Measurements from ENCODE around the gene EPN2. TPM values are rescaled to one million over a fixed set of nuclear protein-coding genes. Genes with fewer than 3 reads are reported as not detected.

Gene EPN2
- polyA plus RNA-seq, 3 donors, result 0.93 TPM; not detected in 2

- peaks cover 0 to 8% of the 10 kb centered on the region in 2 donors for H3K9me3 ChIP-seq (replicated peaks in 1 of 2; ENCODE audit: control insufficient read depth in 1 of 2, insufficient read depth in 1 of 2, low read length in 2 of 2)
- no peak overlapping the region for H2AFZ ChIP-seq (ENCODE audit: insufficient read depth, low read depth, low read length, poor library complexity, severe bottlenecking)
- H3K9ac ChIP-seq (ENCODE audit: insufficient read depth, low read length, poor library complexity, severe bottlenecking), result no peak overlapping the region
- no peak overlapping the region for H3K4me2 ChIP-seq (replicated peaks; ENCODE audit: extremely low read depth, low read length, poor library complexity, severe bottlenecking)
- H3K27ac Mint-ChIP-seq, result no peak overlapping the region
- H3K36me3 ChIP-seq (replicated peaks in 1 of 2; ENCODE audit: control insufficient read depth in 1 of 2, insufficient read depth in 2 of 2, low read length in 2 of 2), result no peaks in the 10 kb centered on the region
- no CpG with 5 or more reads among the region's 7 CpGs for WGBS (ENCODE audit: insufficient coverage)
- H3K9me3 Mint-ChIP-seq, result peaks cover 0 to 6% (median 3%) of the 10 kb centered on the region in 7 donors
- no peak overlapping the region for H3K4me3 ChIP-seq (replicated peaks in 1 of 3; ENCODE audit: low read depth in 2 of 3, low read length in 3 of 3)
- H3K36me3 Mint-ChIP-seq, result peaks cover 4% of the 10 kb centered on the region in 2 donors
- H3K27me3 Mint-ChIP-seq (ENCODE audit: low read depth in 3 of 3), result peaks cover 32 to 72% (median 41%) of the 10 kb centered on the region in 3 donors
- H3K4me1 Mint-ChIP-seq, result peaks cover 5% of the 10 kb centered on the region
- H3K4me1 ChIP-seq (ENCODE audit: control insufficient read depth in 1 of 2, insufficient read depth in 2 of 2, low read length in 2 of 2), result peaks cover 4% of the 10 kb centered on the region in 2 donors
- no peak overlapping the region for H3K27ac ChIP-seq (ENCODE audit: low read depth in 1 of 2, low read length in 2 of 2)
- intact Hi-C loops (cut with micrococcal nuclease), result no loop called here
- H3K4me3 Mint-ChIP-seq, result no peak overlapping the region
- DNase-seq, result no peak
- TF ChIP-seq CTCF (IDR thresholded peaks at IDR 0.05), result no peak
- no peaks in the 10 kb centered on the region for H3K79me2 ChIP-seq (ENCODE audit: insufficient read depth, low read length)
- H3K27me3 ChIP-seq (ENCODE audit: control insufficient read depth in 2 of 2, insufficient read depth in 2 of 2, low read length in 2 of 2), result peaks cover 17 to 39% of the 10 kb centered on the region in 2 donors
- no peaks in the 10 kb centered on the region for H4K20me1 ChIP-seq (ENCODE audit: insufficient read depth, low read length)
Measured at GRCh38 chr17:19242926-19243325, 5.8 kb downstream of the EPN2 start.

- Histone ChIP-seq H3K79me2 (ENCODE audit: insufficient read depth, low read length) (no peaks in the 10 kb centered on the region), H3K27ac (ENCODE audit: low read depth in 1 of 2, low read length in 2 of 2) (no peak overlapping the region), H3K4me1 (ENCODE audit: control insufficient read depth in 1 of 2, insufficient read depth in 2 of 2, low read length in 2 of 2) (no peaks in the 10 kb centered on the region), H3K9me3 (replicated peaks in 1 of 2; ENCODE audit: control insufficient read depth in 1 of 2, insufficient read depth in 1 of 2, low read length in 2 of 2) (no peaks in the 10 kb centered on the region), H3K9ac (ENCODE audit: insufficient read depth, low read length, poor library complexity, severe bottlenecking) (no peak overlapping the region), H3K27me3 (ENCODE audit: control insufficient read depth in 2 of 2, insufficient read depth in 2 of 2, low read length in 2 of 2) (peaks cover 9 to 33% of the 10 kb centered on the region in 2 donors), H3K4me2 (replicated peaks; ENCODE audit: extremely low read depth, low read length, poor library complexity, severe bottlenecking) (no peak overlapping the region), H3K4me3 (replicated peaks in 1 of 3; ENCODE audit: low read depth in 2 of 3, low read length in 3 of 3) (no peak overlapping the region), H3K36me3 (replicated peaks in 1 of 2; ENCODE audit: control insufficient read depth in 1 of 2, insufficient read depth in 2 of 2, low read length in 2 of 2) (no peaks in the 10 kb centered on the region), H4K20me1 (ENCODE audit: insufficient read depth, low read length) (no peaks in the 10 kb centered on the region), H2AFZ (ENCODE audit: insufficient read depth, low read depth, low read length, poor library complexity, severe bottlenecking) (no peak overlapping the region)
- H3K36me3 Mint-ChIP-seq, result no peaks in the 10 kb centered on the region
- no peak for DNase-seq
- H3K27me3 Mint-ChIP-seq (ENCODE audit: low read depth in 3 of 3), result peaks cover 25 to 69% (median 36%) of the 10 kb centered on the region in 3 donors
- no peak for TF ChIP-seq CTCF (IDR thresholded peaks at IDR 0.05)
- H3K9me3 Mint-ChIP-seq, result peaks cover 0 to 4% (median 0%) of the 10 kb centered on the region in 7 donors
- 100% methylated on average over 1 of the region's 1 CpG for WGBS (ENCODE audit: insufficient coverage)
- no peaks in the 10 kb centered on the region for H3K4me1 Mint-ChIP-seq
- H3K27ac Mint-ChIP-seq, result no peak overlapping the region
- H3K4me3 Mint-ChIP-seq, result no peak overlapping the region
- intact Hi-C loops (cut with micrococcal nuclease), result no loop called here
Measured at GRCh38 chr17:19243838-19244237, 6.7 kb downstream of the EPN2 start.

All from CD14-positive monocyte (primary cell).